Sigmoid colon (tissue), 7 donors: ENCODE data around the gene HECTD4. TPM values are rescaled to one million over a fixed set of nuclear protein-coding genes. Genes with fewer than 3 reads are reported as not detected.

Experiments used
- DNase-seq: peaks from one replicate; pipeline ENCODE4 v3.0.0-alpha.2; 2019
- H3K27ac ChIP-seq, 4 donors: fragments of 200-600 bp; sonication (generic); one replicate each; pipeline ENCODE4 v1.5.1; 2016 to 2019; ENCODE audit warnings: mild to moderate bottlenecking in 1 of 4
- H3K27me3 ChIP-seq, 3 donors: fragments of 200-600 bp; sonication (generic); one replicate each; pipeline ENCODE4 v1.5.1; 2019; ENCODE audit warnings: mild to moderate bottlenecking in 1 of 3
- H3K36me3 ChIP-seq, 4 donors: fragments of 200-600 bp; sonication (generic); one replicate each; pipeline ENCODE4 v1.5.1; 2016 to 2019
- H3K4me1 ChIP-seq, 4 donors: fragments of 200-600 bp; sonication (generic); one replicate each; pipeline ENCODE4 v1.5.1; 2017 to 2019
- H3K4me3 ChIP-seq, 4 donors: fragments of 200-600 bp; sonication (generic); one replicate each; pipeline ENCODE4 v1.5.1; 2017 to 2019; ENCODE audit warnings: mild to moderate bottlenecking in 2 of 4, moderate library complexity in 1 of 4
- H3K9me3 ChIP-seq, 4 donors: fragments of 200-600 bp in 3 of 4; sonication (generic) in 3 of 4; one replicate each; pipeline versions ENCODE4 v1.5.1 to v1.6.1; 2013 to 2019
- EP300 ChIP-seq, 4 donors: sonication (generic); formaldehyde crosslinking; IDR thresholded peaks; one replicate each; pipeline ENCODE4 v1.6.1; 2017; ENCODE audit warnings: antibody characterized with exemption in 4 of 4
- POLR2A ChIP-seq, 2 donors: fragments of 450-650 bp; IDR thresholded peaks; one replicate each; pipeline ENCODE4 v1.6.1; 2016; ENCODE audit warnings: antibody characterized with exemption in 2 of 2, mild to moderate bottlenecking in 2 of 2, moderate library complexity in 2 of 2
- POLR2AphosphoS5 ChIP-seq, 4 donors: sonication (generic); formaldehyde crosslinking; IDR thresholded peaks; one replicate each; pipeline ENCODE4 v1.6.1; 2017; ENCODE audit warnings: antibody characterized with exemption in 4 of 4
- WGBS, 2 donors: extraction: QIAGEN DNeasy Blood & Tissue Kit; methylation state at CpG; one replicate each; pipeline ENCODE4 v1.1.7; 2013; 5-methylcytosine and 5-hydroxymethylcytosine counted together
- intact Hi-C: fragments of 100-400 bp; cut with DNase I; formaldehyde crosslinking; loops from one replicate; pipeline ENCODE4 v1.15.1; 2023
- polyA plus RNA-seq, 3 donors: library from polyadenylated mRNA; stranded (reverse); fragments of 200-250 nt; gene quantifications; one replicate each; pipeline ENCODE4 v1.2.3, GENCODE V29; 2013
- total RNA-seq, 4 donors: library from RNA; depleted of rRNA; stranded (reverse); fragments of >200 nt; gene quantifications; one replicate each; pipeline ENCODE4 v1.1.0, GENCODE V29; 2016
- TF ChIP-seq, protein P1 (sequence below), 4 experiments: fragments of 450-650 bp in 3 of 4; fragments of 200-600 bp in 1 of 4; IDR thresholded peaks; one replicate each; pipeline ENCODE4 v1.5.1; 2016 to 2019; ENCODE audit warnings: antibody characterized with exemption in 4 of 4, mild to moderate bottlenecking in 3 of 4, moderate library complexity in 2 of 4
- donor health status: healthy with polysubstance abuse.
- donor health status: Bipolar disorder and iron deficiency.
- donor health status: healthy.

The HECTD4 gene, protein sequence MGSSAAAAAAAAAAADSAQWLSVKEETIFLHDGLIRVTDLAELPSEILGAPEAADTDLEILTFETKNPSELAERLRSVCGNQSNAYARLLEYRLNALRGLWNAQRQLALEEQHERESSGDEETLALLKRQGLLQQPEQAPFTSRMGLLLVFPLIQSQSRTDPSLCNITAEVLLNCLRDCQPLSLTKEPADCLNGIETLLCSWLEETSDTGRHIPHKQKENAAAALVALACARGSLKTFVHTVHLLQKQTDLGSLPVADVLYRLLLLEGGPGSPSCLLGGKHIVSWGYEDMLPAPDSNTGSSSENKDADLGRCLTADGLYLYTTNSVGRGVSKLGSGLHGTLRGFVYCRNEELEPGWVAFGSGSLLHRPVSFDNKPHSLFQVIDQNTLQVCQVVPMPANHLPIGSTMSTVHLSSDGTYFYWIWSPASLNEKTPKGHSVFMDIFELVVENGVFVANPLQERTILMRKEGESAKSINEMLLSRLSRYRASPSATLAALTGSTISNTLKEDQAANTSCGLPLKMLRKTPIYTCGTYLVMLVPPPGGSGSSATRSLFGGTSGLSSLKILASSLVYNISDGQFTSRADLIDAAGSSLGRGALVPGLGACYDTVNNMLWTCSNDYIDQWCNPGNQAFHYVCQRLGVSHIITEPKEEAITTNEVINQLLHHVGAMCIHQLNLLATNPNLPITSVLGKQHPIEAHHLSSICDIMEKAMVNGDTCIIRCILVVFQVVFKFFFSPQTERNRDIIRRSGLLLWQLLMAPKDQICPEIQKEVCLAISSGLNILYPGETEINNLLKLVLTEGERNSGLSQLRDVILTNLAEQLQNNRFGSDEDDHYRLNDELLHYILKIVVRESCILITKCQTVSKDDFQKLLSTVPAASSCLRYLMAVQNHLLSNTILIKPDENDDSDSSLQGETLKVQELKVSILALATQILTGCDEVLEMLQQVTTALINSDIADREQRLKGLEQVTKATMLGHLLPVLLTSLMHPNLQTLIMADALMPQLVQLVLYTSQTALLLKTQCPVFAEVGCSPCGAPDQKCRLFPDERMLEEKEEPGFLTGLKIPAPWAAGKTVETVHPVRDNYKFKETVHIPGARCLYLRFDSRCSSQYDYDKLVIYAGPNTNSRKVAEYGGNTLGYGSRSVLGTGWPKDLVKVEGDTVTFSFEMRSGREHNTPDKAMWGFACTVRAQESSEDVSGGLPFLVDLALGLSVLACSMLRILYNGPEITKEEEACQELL (N-terminal part only)
- total RNA-seq (10 to 100 TPM; 26.0 to 64.8 (median 37.0) TPM), polyA plus RNA-seq (10 to 100 TPM in 1 of 3 donors, 1 to 10 TPM in 2; 5.4 to 11.5 (median 7.6) TPM)

DNA sequence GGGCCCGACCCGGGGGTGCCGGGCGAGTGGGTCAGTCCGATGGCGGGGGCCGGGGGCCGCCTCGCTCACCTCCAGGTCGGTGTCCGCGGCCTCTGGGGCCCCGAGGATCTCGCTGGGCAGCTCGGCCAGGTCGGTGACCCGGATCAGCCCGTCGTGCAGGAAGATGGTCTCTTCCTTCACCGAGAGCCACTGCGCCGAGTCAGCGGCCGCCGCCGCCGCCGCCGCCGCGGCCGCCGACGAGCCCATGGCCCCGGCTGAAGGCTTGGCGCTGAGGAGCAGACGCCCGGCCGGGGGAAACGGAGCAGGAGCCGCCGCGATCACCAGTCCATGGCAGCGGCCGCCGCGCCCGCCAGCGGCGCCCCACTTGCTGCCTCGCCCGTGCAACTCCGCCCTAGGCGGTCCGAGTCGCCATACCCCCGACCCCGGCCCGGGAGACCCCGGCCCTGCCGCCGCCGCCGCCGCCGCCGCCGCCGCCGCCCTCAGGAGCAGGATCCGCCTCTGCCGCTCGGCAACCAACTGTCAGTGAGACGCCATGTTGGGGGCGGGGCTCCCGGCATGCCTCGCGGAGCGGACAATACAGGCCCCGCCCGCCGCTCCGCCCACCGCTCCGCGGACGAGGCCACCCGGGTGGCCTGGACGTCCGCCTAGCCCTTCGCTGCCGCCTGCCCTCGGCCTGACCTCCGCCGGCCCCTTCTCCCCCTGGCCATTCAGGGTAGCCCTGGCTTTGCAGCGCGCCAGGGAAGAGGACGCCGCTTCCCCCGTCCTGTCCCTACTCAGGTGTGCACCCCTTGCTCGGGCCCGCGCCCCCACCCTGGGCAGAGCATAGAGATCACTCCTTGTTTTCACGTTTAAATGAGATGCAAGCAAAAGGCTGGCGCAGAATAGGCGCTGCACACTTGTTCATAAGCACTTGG, at the start of gene HECTD4:
TSS of gene HECTD4 (minus strand) at position 549 of the 914 bp plus-strand sequence. CDS start at position 246, 303 bp downstream.
- intact Hi-C loops = loop anchor here (5.0 to 10.0 kb wide), 2 partner anchors 257 to 435 kb away; partner anchors contain the start of gene TRAFD1
- Histone ChIP-seq H3K27ac (peak within 1 kb of the TSS; percentile 84 to 94 (median 87)), H3K4me1 (peaks cover 0 to 34% (median 32%) of the 10 kb centered on the region in 4 donors), H3K36me3 (no peaks in the 10 kb centered on the region), H3K27me3 (no peaks in the 10 kb centered on the region), H3K9me3 (no peaks in the 10 kb centered on the region), H3K4me3 (peak within 1 kb of the TSS; percentile 79 to 99 (median 86))
- 0 to 37% methylated on average over 106 of the region's 106 CpGs for WGBS, 2 donors
- peak; percentile 95 for DNase-seq
- peak; percentile 56 to 87 (median 83) for TF ChIP-seq POLR2AphosphoS5 (IDR thresholded peaks at IDR 0.05)
- no peak for TF ChIP-seq EP300 (IDR thresholded peaks at IDR 0.05)
- TF ChIP-seq, protein P1, sequence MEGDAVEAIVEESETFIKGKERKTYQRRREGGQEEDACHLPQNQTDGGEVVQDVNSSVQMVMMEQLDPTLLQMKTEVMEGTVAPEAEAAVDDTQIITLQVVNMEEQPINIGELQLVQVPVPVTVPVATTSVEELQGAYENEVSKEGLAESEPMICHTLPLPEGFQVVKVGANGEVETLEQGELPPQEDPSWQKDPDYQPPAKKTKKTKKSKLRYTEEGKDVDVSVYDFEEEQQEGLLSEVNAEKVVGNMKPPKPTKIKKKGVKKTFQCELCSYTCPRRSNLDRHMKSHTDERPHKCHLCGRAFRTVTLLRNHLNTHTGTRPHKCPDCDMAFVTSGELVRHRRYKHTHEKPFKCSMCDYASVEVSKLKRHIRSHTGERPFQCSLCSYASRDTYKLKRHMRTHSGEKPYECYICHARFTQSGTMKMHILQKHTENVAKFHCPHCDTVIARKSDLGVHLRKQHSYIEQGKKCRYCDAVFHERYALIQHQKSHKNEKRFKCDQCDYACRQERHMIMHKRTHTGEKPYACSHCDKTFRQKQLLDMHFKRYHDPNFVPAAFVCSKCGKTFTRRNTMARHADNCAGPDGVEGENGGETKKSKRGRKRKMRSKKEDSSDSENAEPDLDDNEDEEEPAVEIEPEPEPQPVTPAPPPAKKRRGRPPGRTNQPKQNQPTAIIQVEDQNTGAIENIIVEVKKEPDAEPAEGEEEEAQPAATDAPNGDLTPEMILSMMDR (IDR thresholded peaks at IDR 0.05) = no peak
- TF ChIP-seq POLR2A (IDR thresholded peaks at IDR 0.05) = peak; percentile 5 to 67

DNA sequence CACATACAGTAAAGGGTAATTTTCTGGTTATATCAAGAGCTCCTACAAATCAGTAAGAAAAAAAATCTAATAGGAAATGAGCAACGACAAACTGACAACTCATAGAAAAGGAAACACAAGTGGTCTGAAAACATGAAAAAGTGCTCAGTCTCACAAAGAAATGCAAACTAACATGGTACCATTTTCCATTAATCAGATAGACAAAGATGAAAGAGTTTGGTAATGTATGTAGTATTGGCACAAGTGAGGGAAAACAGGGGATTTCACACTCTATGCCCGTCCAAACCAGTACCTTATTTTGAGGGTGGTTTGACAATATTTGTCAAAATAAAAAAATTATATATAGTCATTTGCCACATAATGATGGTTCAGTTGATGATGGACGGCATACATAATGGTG, 49.7 kb upstream of the HECTD4 start:
- 77 to 89% methylated on average over 3 of the region's 3 CpGs for WGBS, 2 donors
- TF ChIP-seq POLR2AphosphoS5 (IDR thresholded peaks at IDR 0.05) = no peak
- no peak for TF ChIP-seq POLR2A (IDR thresholded peaks at IDR 0.05)
- no peak for TF ChIP-seq EP300 (IDR thresholded peaks at IDR 0.05)
- TF ChIP-seq, protein P1 (IDR thresholded peaks at IDR 0.05) = no peak
- intact Hi-C loops = no loop called here

DNA sequence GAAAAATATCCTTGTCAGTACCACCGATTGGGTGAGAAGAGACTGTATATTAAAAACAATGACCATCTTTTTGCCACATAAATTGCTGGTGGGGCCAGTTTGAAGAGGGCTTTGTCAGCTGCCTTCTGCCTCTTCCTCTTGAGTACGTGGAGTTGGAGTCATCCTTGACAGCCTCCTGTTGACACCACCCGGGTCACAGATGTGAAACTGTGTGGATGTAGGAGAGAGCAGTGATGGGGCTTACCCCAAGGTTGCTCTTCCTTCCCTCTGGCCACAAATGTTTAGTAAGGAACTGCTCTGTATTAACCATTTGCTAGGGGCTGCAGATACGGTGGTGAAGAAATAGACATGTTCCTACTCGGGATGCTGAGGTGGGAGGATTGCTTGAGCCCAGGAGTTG, 48.7 kb upstream of the HECTD4 start:
- WGBS, 2 donors = 71 to 82% methylated on average over 5 of the region's 5 CpGs
- no peak for DNase-seq
- intact Hi-C loops = no loop called here
- H3K4me1 ChIP-seq = no peaks in the 10 kb centered on the region
- TF ChIP-seq POLR2A (IDR thresholded peaks at IDR 0.05) (no peak), EP300 (IDR thresholded peaks at IDR 0.05) (no peak), POLR2AphosphoS5 (IDR thresholded peaks at IDR 0.05) (no peak)
- TF ChIP-seq, protein P1 (IDR thresholded peaks at IDR 0.05) = no peak
- no peaks in the 10 kb centered on the region for H3K9me3 ChIP-seq
- no peak overlapping the region for H3K4me3 ChIP-seq
- no peaks in the 10 kb centered on the region for H3K36me3 ChIP-seq
- no peak overlapping the region for H3K27ac ChIP-seq
- H3K27me3 ChIP-seq = no peaks in the 10 kb centered on the region

More for the DNA sequence above, 49.7 kb upstream of the HECTD4 start:
- Histone ChIP-seq H3K27me3 (no peaks in the 10 kb centered on the region), H3K9me3 (no peaks in the 10 kb centered on the region), H3K4me3 (no peak overlapping the region), H3K36me3 (no peaks in the 10 kb centered on the region), H3K4me1 (no peaks in the 10 kb centered on the region), H3K27ac (no peak overlapping the region)
- DNase-seq = no peak
